BLaER1 (cell line): ENCODE measurements around the gene MTIF2.
"Not testable (repeated sequence)": the region's sequence is repeated elsewhere in the genome, so short reads cannot be mapped to it uniquely, and the experiment has no call there.

Experiments used
- H3K27ac ChIP-seq: shearing (Covaris generic); formaldehyde crosslinking; 2 replicates; pipeline ENCODE4 v1.8.1; 2022
- H3K27me3 ChIP-seq: shearing (Covaris generic); formaldehyde crosslinking; 2 replicates; pipeline ENCODE4 v1.8.1; 2022
- H3K36me3 ChIP-seq: shearing (Covaris generic); formaldehyde crosslinking; 2 replicates; pipeline ENCODE4 v1.8.1; 2022
- H3K4me1 ChIP-seq: shearing (Covaris generic); formaldehyde crosslinking; 2 replicates; pipeline ENCODE4 v1.8.1; 2022
- H3K4me2 ChIP-seq: shearing (Covaris generic); formaldehyde crosslinking; 2 replicates; pipeline ENCODE4 v1.8.1; 2022
- H3K4me3 ChIP-seq: shearing (Covaris generic); formaldehyde crosslinking; 2 replicates; pipeline ENCODE4 v1.8.1; 2022
- H3K9ac ChIP-seq: shearing (Covaris generic); formaldehyde crosslinking; 2 replicates; pipeline ENCODE4 v1.8.1; 2022
- H3K9me3 ChIP-seq: shearing (Covaris generic); formaldehyde crosslinking; 2 replicates; pipeline ENCODE4 v1.8.1; 2022
- H4K20me1 ChIP-seq: shearing (Covaris generic); formaldehyde crosslinking; 2 replicates; pipeline ENCODE4 v1.8.1; 2022
- Cebpa-rat ChIP-seq: shearing (Covaris generic); IDR thresholded peaks from 2 replicates; pipeline ENCODE4 v1.8.1; 2022

The MTIF2 gene

DNA sequence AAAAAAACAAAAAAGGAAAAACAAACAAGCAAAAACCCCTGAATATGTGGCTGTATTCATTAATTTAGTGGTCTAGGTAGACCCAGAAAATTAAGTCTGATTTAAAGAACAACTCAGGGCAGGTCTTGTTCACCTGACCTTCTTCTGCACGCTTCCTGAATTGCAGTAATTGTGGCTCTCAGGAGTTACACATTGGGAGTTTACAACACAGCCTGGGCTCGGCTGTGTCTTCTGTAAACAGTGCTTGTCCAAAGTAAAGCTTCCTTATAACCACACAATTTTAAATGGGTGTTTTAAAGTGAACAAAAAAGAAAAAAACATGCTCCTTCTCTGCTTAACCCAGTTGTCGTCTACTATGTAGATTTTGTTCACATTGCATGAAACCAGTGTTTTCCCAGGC lies 8.3 kb upstream of the MTIF2 start:
- Histone ChIP-seq H3K9ac (no peak overlapping the region), H3K27ac (no peak overlapping the region), H3K4me3 (no peak overlapping the region), H3K4me1 (peaks cover 5% of the 10 kb centered on the region), H3K27me3 (no peaks in the 10 kb centered on the region), H3K4me2 (no peak overlapping the region), H3K36me3 (no peaks in the 10 kb centered on the region), H3K9me3 (no peaks in the 10 kb centered on the region), H4K20me1 (no peaks in the 10 kb centered on the region)
- no peak for TF ChIP-seq Cebpa-rat

DNA sequence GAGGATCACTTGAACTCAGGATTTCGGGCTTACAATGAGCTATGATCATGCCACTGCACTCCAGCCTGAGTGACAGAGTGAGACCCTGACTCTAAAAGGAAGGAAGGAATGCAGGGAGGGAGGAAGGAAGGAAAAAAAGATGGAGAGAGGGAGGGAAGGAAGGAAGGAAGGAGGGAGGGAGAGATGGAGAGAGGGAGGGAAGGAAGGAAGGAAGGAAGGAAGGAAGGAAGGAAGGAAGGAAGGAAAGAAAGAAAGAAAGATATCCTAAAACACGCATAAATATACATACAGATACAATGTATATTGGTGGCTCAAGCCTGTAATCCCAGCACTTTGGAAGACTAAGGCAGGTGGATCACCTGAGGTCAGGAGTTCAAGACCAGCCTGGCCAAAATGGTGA lies 5.3 kb upstream of the MTIF2 start:
- H4K20me1 ChIP-seq, H3K36me3 ChIP-seq, H3K9ac ChIP-seq, H3K4me2 ChIP-seq, H3K4me3 ChIP-seq, H3K27me3 ChIP-seq, H3K27ac ChIP-seq, H3K9me3 ChIP-seq: not testable (repeated sequence)
- H3K4me1 ChIP-seq: peaks cover 13% of the 10 kb centered on the region

DNA sequence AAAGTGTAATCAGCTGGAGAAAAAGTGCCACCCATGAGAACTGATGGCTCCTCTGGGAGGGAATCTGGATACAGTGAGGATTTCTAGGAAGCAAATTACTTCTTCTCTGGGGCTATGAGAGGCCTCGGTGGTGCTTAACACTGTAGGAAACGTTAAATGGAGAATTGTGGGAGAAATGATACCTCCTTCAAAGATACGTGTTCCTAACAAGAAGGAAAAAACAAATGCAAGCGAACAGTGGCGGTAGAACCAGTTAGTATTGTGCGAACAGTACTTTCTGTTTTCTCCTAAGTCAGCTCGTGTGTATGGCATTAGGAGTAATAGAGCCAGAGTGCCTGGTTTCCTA lies 587 bp upstream of the MTIF2 start:
- H3K4me1 ChIP-seq: peaks cover 18% of the 10 kb centered on the region
- peaks cover 16% of the 10 kb centered on the region for H3K36me3 ChIP-seq
- H3K4me3 ChIP-seq: peak overlapping the region; percentile 77
- no peaks in the 10 kb centered on the region for H3K9me3 ChIP-seq
- no peaks in the 10 kb centered on the region for H4K20me1 ChIP-seq
- H3K27ac ChIP-seq: peak overlapping the region; percentile 85
- H3K9ac ChIP-seq: peak overlapping the region; percentile 84
- peak overlapping the region; percentile 82 for H3K4me2 ChIP-seq
- no peaks in the 10 kb centered on the region for H3K27me3 ChIP-seq
- TF ChIP-seq Cebpa-rat: no peak

DNA sequence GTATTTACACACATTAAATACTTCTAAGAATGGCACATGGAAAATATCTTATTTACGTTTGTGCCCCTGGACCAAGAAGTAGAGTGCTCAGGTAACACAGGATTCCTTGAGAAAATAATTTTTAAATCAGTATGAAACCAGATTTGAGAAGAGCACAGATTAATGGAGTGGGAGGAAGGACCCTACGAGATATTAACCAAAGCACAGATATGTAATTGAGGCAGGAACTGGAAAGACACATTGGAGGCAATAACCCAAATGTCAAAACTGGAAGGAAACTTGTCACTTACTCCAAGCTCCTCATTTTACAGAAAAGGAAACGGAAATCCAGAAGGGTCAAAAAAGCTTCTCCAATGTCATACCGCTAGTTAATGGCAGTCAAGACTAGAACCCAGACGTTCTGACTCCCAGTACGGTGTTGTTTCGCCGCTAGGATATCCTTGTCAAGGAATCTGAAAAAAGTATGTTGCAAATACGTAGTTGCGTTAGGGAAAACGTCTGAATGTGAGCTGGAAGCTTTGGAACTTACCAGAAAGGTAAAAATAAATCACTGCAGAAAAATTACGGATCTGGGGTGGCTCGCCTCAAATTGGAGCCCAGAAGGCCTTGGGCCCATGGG lies 634 bp downstream of the MTIF2 start:
- Histone ChIP-seq H3K9me3 (no peaks in the 10 kb centered on the region), H4K20me1 (no peaks in the 10 kb centered on the region), H3K27me3 (no peaks in the 10 kb centered on the region), H3K27ac (peak overlapping the region; percentile 85), H3K9ac (peak overlapping the region; percentile 84), H3K4me1 (peaks cover 18% of the 10 kb centered on the region), H3K36me3 (peaks cover 27% of the 10 kb centered on the region), H3K4me3 (peak overlapping the region; percentile 77), H3K4me2 (peak overlapping the region; percentile 82)
- TF ChIP-seq Cebpa-rat: no peak

DNA sequence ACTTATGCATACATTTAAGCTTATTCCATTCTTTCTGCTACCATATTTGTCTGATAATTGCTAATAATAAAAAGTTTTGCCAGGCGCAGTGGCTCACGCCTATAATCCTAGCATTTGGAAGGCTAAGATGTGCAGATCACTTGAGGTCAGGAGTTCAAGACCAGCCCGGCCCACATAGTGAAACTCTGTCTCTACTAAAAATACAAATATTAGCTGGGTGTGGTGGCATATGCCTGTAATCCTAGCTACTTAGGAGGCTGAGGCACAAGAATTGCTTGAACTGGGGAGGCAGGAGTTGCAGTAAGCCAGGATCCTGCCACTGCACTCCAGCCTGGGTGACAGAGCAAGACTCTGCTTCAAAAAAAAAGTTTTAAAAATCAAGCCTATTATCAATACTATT lies 9.4 kb downstream of the MTIF2 start:
- not testable (repeated sequence) for H3K4me3 ChIP-seq, H4K20me1 ChIP-seq, H3K4me2 ChIP-seq, H3K9me3 ChIP-seq, H3K4me1 ChIP-seq, H3K27ac ChIP-seq, H3K9ac ChIP-seq, H3K27me3 ChIP-seq
- peaks cover 82% of the 10 kb centered on the region for H3K36me3 ChIP-seq

DNA sequence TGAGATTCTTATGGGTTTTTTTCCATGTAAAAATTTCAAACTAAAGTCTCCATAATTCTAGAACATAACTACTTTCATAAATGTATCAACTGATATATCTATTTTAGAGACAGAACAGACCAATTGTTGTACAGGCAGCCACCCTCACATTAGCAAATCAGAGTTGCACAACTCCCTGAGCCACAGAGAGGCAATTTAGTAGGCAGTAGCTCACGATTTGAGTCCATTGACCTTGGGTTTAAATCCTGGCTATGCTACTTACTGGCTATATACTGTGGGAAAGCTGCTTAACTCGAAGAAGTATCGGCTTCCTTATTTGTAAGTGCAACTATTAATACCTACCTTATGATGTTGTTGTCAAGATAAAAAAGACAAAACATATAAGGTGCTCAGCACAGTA lies 16.2 kb downstream of the MTIF2 start:
- Histone ChIP-seq H3K27ac (no peak overlapping the region), H3K9me3 (no peaks in the 10 kb centered on the region), H3K4me2 (no peak overlapping the region), H3K4me3 (no peak overlapping the region), H3K4me1 (no peaks in the 10 kb centered on the region), H3K9ac (no peak overlapping the region), H3K27me3 (no peaks in the 10 kb centered on the region), H3K36me3 (peaks cover 67% of the 10 kb centered on the region), H4K20me1 (no peaks in the 10 kb centered on the region)
- TF ChIP-seq Cebpa-rat: no peak

DNA sequence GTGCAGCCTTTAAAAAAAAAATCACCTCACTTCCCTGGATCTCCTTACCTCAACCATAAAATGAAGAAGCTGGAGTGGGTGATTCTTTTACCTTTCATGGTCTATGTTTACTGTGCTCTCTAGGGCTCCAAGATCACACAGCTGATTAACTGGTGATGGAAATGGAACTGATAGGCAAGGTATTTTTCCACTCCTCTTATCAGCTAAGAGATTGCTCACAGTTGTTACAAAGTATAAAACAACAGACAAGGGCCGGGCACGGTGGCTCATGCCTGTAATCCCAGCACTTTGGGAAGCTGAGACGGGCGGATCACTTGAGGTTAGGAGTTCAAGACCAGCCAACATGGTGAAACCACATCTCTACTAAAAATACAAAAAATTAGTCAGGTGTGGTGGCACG lies 22.0 kb downstream of the MTIF2 start:
- Histone ChIP-seq H3K4me3 (no peak overlapping the region), H3K27ac (no peak overlapping the region), H3K9me3 (no peaks in the 10 kb centered on the region), H3K4me2 (no peak overlapping the region), H3K4me1 (peaks cover 4% of the 10 kb centered on the region), H3K9ac (no peak overlapping the region), H4K20me1 (no peaks in the 10 kb centered on the region), H3K36me3 (peaks cover 62% of the 10 kb centered on the region), H3K27me3 (no peaks in the 10 kb centered on the region)
- no peak for TF ChIP-seq Cebpa-rat

DNA sequence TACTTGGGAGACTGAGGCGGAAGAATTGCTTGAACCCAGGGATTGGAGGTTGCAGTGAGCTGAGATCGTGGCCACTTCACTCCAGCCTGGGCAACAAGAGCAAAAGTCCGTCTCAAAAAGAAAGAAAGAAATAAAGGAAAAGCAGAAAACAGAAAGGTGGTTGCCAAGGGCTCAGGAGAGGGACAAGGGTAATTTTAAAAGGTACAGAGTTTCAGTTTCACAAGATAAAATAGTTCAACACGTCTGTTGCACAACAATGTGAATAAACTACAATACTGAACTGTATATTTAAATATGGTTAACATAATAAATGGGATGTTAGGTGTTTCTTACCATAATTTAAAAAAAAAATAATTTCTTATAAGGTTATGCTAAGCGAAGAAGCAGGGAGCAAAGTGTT lies 23.6 kb downstream of the MTIF2 start:
- no peak overlapping the region for H3K4me2 ChIP-seq
- H3K36me3 ChIP-seq: peaks cover 65% of the 10 kb centered on the region
- no peak overlapping the region for H3K9ac ChIP-seq
- peaks cover 13% of the 10 kb centered on the region for H3K4me1 ChIP-seq
- no peak for TF ChIP-seq Cebpa-rat
- no peak overlapping the region for H3K4me3 ChIP-seq
- no peaks in the 10 kb centered on the region for H3K9me3 ChIP-seq
- no peak overlapping the region for H3K27ac ChIP-seq
- no peaks in the 10 kb centered on the region for H3K27me3 ChIP-seq
- H4K20me1 ChIP-seq: no peaks in the 10 kb centered on the region

DNA sequence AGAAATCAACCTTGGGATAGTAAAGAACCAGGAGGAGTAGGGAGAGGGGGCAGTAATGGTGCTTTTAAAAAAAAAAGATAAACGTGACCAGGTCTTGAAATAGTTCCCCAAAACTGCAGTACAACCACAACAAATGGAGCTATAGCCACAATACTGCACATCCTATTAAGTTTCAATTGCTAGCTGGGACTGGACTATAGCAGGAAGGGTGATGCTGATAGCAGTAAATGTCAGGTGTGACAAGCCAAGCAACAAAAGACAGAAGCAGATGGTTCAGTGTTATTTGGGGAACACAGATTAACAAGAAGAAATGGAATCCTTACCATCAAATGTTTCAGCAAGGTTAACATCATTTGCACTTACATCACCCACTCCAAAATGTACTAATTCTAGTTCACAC lies 26.4 kb downstream of the MTIF2 start:
- Histone ChIP-seq H3K27ac (no peak overlapping the region), H4K20me1 (no peaks in the 10 kb centered on the region), H3K4me3 (no peak overlapping the region), H3K4me2 (no peak overlapping the region), H3K9me3 (no peaks in the 10 kb centered on the region), H3K9ac (no peak overlapping the region), H3K36me3 (peaks cover 56% of the 10 kb centered on the region), H3K27me3 (no peaks in the 10 kb centered on the region), H3K4me1 (peaks cover 22% of the 10 kb centered on the region)
- TF ChIP-seq Cebpa-rat: no peak

DNA sequence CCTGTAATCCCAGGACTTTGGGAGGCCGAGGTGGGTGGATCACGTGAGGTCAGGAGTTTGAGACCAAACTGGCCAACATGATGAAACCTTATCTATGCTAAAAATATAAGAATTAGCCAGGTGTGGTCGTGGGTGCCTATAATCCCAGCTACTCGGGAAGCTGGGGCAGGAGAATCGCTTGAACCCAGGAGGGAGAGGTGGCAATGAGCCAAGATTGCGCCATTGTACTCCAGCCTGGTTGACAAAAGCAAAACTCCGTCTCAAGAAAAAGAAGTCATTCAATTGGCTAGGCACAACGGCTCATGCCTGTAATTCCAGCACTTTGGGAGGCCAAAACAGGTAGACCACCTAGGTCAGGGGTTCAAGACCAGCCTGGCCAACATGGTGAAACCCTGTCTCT lies 27.4 kb downstream of the MTIF2 start:
- not testable (repeated sequence) for H3K27ac ChIP-seq, H3K27me3 ChIP-seq, H3K9ac ChIP-seq, H3K9me3 ChIP-seq, H3K4me3 ChIP-seq, H4K20me1 ChIP-seq
- H3K36me3 ChIP-seq: peaks cover 57% of the 10 kb centered on the region
- peaks cover 22% of the 10 kb centered on the region for H3K4me1 ChIP-seq
- H3K4me2 ChIP-seq: peak overlapping the region; percentile 37

DNA sequence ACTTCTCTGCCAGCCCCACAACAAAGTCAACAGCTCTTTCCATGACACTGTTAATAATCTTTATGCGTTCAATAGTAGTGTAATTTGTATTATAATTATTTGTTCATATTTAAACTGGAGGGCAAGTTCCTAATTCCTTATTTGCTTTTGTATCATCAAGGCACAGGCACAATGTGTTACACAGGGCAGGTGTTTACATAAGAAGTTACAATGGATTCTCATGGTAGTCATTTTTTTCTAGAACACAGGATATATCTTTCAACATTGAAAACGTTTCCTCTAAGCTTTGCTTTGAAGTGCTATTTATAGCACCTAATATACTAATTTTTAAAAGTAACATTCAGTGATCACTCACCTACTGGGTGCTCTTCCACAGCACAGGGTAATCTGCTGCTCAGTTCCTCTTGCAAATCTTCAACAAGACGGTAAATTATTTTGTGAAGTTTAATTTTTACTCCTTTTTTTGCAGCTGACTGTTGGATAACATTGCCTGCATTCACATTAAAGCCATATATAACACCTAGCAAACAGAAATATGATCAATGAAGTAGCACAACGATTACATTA lies 29.3 kb downstream of the MTIF2 start:
- H3K27ac ChIP-seq: no peak overlapping the region
- no peak for TF ChIP-seq Cebpa-rat

More for the DNA sequence above, 29.3 kb downstream of the MTIF2 start:
- H3K9ac ChIP-seq: no peak overlapping the region
- no peak overlapping the region for H3K4me3 ChIP-seq
- H3K4me2 ChIP-seq: no peak overlapping the region
- peaks cover 24% of the 10 kb centered on the region for H4K20me1 ChIP-seq
- peaks cover 58% of the 10 kb centered on the region for H3K36me3 ChIP-seq
- no peaks in the 10 kb centered on the region for H3K9me3 ChIP-seq
- no peaks in the 10 kb centered on the region for H3K27me3 ChIP-seq
- H3K4me1 ChIP-seq: peaks cover 29% of the 10 kb centered on the region
